ENCODE data around the gene NFATC1.

Gene NFATC1

DNA sequence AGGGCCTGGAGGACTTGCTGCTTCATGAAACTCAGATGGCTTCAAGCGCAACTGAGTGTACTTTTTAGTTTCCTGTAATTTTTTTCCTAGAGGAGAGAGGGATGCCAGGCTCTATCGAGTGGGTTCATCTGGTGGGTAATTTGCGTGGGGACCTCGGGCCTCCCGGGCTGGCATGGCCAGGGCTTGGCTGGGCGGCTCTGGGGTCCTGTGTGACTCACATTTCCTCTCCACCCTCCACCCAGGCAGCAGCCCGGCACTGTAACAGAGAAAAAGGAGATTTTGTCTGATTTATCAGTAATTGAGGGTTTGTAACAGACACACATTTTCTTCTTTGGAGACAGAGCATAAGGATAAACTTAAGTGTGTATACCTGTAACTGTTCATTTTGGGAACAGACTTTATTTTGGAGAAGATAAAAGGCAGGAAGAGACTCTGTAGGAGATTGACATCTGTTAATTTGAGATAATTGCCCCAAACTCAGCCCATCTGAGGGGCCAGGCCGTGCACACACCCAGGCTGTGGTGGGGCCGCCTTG is 64.3 kb downstream of the NFATC1 start:
- no peak for DNase-seq

DNA sequence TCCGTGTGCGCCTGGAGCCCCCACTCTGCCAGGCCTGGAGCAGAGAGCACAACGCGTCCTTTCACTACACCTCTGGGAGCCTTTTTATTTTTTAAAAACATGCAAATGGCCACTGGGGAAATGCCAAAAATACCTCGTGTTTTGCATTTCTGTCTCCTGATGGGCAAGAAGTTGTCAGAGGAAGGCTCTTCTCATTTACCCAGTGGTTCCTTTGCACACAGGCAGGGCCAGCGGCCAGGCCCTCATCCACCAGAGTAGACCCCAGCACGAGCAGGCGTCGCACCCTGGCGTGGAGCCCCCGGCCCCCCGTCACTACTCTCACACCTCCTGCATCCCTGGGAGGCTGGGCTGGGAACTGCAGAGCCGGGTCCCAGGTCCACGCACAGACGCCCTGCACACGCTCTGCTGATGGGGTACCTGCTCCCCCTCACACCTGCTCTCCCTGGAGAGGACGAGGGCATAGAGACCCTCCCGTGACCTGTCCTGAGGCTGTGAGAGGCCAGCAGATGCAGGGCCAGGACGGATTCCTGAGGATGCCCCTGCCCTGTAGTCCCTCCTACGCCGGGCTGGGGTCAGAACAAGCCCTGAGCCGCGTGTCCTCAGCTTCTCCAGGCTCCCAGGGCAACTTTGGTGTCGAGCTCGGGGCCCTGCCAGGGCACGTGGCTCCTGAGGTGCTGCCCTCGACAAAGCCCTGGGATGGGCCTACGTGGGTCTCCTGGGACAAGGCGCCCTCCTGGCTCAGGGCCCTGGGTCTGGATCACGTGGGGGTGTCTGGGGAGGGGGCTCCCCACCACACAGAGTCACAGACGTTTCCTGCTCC is 65.0 kb downstream of the NFATC1 start:
- DNase-seq: no peak

DNA sequence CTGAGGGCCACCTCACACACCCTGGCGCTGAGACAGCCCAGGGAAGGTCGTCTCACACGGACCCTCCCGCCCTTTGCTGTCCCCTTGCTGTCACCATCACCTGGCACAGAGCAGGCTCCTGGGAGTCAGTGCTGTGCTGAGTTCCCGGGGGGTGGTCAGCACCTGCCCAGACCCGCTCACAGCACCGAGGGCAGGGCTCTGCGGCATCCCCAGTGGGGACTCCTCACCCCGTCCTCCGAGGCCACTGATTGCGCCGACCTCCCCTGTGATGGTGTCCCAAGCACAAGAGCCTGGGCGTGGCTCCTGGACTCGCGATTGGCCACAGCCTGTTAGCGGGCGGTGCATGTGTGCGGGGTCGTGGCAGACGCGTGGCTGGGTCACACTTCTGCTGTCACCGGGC is 65.9 kb downstream of the NFATC1 start:
- DNase-seq: no peak

DNA sequence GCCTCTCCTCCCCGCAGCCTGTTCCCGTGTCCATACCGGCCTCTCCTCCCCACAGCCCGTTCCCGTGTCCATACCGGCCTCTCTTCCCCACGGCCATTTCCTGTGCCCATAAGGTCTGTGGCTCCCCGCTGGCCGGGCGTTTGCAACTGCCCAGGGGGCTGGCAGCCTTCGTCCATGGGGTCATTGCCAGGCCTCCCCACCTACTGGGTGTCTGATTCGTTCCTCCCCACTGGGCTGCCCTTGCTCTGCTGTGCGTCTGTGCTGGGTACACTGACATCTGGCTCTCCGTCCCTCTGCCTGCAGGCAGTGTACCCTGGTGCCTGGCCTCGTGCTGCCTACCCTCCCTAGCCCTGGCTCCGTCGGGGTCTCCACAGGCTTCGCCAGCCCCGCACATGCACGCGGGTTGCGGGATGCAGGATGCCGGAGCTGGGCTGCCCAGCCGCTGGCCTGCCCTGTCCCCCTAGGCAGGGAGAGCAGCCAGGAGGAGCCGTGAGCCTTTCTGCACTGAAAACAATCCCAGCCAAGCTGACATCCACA is 67.8 kb downstream of the NFATC1 start:
- DNase-seq: no peak

DNA sequence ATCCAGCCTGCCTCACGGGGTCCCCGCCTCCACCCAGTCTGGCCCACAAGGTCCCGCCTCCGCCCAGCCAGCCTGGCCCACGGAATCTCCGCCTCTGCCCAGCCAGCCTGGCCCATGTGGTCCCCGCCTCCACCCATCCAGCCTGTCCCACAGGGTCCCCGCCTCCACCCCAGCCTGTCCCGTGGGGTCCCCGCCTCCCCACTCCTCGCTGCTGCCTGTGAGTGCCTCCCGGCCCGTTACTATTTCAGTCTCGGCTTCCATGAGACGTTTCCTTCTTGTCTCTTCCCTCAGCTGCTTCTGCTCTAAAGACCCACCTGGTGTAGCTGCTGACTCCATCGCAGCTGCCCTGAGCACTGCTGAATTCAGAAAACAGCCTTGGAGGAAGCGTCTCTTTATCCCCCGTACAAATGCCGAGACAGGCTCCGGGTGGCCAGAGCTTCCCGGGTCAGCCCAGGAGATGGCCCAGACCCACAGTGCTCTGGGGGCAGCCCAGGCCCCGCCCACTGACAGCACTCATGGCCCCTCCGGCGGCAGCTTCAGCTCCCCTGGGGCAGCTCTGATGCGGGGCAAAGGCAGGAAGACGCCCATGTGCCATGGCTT is 69.8 kb downstream of the NFATC1 start:
- DNase-seq: no peak

DNA sequence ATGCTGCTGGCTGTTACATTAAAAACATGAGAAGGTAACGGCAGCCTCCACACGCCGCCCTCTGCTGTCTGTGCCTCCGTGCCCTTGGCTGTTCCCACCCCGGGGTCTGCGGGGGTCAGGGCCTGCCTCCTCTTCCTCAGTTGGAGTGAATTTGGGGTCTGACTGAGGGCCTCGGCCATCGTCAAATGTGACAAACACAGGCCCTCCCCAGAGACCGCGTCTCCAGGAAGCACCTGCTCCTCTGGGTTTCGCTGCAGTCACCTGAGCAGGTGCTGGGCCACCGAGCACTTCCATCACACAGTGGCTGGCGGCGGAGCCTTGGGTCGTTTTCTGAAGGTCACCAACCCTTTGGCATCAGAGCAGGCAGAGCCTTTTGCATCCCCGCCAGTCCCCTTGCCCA is 70.9 kb downstream of the NFATC1 start:
- no peak for DNase-seq

DNA sequence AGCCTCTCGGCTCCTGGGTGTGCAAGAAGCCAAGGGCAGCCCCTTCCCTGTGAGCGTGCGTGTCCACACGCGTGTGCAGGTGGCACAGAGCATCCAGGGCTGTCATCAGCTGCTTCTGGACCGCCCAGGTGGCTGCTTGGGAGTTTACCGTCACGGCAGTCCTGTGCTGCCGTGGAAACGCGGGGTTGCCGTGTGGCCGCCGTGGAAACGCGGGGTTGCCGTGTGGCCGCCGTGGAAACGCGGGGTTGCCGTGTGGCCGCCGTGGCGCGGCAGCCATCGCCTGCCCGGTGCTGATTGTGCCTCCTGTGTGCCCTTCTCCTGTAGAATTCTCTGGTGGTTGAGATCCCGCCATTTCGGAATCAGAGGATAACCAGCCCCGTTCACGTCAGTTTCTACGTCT is 71.4 kb downstream of the NFATC1 start:
- no peak for DNase-seq

DNA sequence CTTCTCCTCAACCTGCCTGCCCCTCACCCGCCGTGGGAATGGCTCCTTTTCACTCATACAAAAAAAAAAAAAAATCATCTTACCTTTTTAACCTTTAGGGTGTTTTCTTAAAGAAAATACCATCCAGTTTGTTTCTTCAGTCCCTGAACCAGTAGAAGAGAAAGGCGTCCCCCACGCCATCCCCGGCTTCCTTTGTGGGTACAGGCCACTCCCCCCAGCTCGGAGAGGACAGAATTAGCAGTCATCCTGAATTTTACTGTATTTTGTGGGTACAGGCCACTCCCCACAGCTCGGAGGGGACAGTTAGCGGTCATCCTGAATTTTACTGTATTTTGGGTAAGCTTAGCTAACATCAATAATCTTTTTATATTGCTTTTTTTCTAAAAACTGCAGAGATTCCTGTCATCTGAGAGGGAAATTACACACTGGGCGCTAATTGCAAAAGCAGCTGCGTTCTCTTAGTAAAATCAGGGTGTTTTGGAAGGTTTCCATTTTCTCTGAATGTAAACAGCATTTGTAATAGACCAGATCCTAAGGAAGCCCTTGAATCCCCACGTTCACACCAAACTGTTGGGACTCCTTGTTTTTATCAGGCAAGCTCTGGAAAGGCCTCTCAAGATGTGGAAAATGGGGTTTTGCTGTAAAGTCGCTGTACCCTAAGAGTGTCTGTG is 72.5 kb downstream of the NFATC1 start:
- peak; percentile 15 for DNase-seq

DNA sequence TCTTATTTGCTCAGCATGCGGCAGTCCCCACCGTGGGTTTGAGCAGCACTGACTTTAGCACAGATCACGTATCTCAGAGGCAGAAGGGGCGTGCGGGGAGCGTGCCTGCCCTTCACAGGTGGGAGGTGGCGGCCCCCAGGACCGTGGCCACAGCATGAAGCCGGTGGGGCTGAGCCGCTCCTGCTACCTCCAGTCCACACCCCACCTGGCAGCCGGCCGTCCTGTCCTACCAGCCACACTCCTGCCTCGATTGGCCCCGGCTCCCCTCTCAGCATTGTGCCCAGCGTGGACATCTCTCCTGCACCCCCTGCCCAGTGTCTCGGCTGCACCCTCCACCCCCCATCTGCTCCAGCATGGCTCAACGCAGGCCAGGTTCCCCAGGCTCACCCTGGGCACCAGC is 73.6 kb downstream of the NFATC1 start:
- DNase-seq: no peak

DNA sequence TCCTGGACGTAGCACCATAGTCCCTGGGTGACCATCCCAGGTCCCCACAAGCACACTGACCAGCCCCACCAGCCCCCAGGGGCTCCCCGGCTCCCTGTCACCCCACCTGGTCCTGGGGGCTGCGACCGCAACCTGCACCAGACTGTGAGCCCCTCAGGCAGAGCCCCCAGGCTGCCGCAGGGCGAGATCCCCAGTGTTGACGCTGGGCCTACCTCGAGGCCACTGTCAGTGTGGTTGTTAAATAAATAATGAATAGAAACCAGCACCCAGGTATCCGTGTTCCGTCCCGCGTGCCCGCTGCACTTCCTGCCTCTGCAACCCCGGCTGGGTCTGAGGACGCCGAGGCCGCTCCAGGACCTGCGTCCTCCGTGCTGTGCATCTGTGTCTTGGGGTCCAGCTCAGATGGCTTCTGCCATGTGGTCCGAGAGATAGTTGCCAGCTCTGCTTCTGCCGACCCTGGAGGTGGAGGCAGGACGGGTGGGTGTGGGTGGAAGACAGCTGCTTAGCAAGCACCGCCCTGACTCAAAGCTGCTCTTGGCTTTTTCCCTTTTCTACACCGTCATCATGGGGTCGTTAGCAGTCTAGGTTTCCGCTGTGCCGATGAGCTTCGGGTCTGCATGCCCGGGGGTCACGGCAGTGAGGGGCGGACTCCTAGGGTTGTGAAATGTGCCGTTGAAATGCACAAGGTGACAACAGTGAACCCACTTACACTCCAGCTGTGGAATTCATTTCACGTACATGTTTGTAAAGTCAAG is 74.2 kb downstream of the NFATC1 start:
- DNase-seq: no peak

DNA sequence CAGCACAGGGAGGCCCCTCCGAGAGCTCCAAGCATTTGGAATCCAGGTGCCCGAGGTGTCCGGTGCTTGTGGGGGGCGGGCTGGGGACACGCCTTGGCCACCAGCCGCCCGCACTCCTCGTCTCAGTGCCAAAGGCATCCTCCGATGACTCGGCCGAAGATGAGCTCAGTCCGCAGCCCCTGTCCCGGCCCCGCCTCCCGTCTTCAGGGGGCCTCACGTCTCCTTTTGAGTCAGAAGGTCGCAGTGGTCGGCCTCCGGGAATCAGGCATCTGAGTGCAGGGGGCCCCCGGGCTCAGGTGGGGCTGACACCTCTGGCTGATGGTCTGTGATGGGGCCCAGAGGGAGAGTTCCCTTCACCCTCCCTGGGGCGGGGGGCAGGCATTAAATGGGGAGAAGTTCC is 74.8 kb downstream of the NFATC1 start:
- no peak for DNase-seq

DNA sequence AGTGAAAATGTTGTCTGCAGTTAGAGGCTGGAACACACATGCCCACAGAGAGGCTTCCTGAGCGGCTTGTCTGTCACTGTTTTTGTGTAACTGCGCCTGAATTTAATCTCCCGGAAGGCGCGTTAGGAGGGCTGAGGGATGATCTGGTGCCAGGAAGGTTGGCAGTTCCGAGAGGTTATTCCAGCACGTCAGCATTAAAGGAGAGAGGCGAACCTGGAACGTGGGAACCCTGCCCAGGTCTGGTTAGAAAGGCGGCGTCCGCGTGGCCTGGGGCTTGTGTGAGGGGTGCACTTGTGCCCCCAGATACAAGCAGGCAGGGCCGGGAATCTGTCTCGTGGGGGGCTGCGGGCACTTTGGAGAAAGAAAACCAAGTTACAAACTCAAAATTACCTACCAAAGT is 75.3 kb downstream of the NFATC1 start:
- no peak for DNase-seq

DNA sequence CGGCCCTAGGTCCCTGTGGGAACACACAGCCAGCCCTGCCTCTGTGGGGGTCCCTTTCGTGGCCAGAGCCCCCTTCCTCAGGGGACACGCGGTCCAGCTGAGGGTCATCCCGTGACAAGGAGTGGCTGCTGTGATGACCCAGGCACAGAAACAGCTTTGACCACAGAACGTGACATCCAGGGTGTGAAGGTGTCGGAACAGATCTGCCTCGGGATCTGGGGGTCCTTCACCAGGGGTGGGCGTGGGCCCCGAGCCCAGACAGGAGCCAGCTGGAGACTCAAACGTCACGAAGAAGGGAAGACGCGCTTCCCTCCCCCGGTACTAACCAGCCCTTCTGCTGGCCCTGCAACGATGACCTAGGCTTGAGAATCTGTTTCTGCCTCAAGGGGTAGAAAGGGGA is 75.9 kb downstream of the NFATC1 start:
- no peak for DNase-seq

DNA sequence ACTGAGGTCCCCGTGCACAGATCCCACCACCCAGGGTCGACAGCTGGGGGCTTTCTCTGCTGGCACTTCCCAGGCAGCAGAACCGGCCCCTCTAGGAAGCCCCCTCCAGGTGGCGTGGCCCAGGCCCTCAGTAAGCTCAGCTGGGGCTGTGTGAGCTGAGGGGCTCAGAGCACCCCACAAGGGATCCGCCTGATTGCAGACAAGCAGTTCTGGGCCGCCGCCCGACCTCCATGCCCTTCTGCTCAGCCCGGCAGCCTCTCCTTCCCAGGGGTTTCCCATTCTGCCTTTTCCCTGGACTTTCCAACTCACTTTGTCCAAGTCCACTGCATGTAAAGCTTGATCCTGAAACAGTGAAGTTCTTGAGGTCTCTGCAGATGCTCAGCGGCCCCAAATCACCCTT is 76.4 kb downstream of the NFATC1 start:
- no peak for DNase-seq

DNA sequence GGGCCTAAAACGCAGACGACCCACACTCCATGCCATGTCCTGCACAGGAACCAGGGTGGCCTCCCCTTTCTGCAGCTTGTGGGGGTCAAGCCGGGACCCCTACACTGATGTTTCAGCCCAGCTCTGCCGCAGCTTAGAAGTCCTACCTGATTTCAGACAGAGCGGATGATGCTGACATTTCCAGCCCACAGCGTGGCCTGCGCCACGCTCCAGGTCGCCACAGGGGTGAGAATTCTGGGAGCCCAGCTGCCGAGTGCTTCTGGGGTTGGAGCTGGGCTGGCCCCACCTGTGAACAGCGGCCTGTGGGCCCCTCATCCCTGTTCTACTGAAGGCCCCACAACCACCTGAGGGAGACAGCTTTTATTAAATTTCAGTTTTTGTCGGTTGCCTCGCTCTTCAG is 77.2 kb downstream of the NFATC1 start:
- no peak for DNase-seq

DNA sequence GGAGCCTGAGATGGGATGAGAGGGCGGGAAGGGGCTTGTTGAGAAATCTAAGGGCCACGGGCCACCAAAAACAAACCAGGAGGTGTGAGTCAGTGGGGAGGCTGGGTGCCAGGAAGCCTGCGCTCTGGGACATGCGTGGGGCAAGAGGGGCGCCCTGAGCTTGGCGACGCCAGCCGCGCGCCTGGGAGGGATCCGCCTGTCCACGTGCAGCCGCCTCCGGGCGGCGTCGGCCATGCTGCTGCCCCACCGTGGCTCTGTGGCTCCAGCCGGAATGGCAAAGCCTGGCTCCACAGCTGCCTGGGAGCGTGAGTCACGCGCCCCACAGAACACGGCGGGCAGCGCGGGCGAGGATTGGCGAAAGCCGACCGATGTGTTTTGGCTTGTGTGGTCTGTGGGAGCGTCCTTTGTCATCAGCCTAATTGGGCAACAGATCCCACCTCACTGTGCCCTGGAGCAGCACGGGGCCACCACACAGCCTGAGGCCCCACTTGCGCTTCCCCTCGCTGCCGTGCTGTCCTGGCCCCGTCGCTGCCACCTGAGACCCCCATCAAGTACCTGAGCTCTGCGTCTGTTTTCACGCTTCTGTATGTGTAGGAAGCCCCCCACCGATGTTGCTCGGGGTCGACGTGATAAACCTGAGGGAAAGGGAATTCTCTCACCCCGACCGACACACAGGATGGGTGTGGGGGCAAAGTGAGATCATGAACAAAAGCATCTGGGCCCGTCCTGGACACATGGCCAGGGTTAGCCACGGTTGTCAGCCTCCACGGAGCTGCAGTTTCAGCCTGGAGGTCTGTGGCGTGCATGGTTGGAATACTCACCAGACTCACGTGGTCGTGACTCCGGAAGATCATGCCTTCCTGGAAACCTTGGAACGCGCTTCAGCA is 80.5 kb downstream of the NFATC1 start:
- no peak for DNase-seq

DNA sequence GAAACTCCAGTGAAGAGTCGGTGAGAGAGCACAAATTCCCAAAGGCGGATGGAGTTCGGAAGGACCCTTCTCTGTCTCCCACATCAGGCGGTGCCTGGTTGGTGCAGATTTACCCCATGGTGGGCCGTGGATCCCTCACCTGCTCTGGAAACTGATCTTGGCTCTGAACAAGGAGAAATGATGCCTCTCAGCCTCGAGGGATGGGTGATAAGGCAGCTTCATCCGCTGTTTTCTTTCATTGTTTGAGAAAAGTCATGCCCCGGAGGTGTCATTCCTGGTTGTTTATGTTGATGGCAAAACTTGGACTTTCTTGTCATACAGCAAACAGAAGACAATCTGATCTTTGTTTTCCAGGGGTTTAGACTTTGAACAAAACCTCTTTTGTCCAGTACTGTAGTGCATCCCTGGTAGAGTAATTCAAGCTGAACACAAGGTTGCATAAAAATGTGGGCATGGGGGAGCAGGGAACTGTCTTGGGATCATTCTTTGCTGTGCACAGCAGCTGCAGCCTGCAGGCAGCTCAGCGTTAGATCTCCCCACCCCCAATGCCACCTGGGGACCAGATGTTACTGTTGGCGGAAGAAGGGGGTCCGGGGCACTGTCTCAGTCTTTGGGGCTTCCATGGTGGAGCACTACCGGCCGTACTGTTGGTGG is 81.3 kb downstream of the NFATC1 start:
- no peak for DNase-seq

DNA sequence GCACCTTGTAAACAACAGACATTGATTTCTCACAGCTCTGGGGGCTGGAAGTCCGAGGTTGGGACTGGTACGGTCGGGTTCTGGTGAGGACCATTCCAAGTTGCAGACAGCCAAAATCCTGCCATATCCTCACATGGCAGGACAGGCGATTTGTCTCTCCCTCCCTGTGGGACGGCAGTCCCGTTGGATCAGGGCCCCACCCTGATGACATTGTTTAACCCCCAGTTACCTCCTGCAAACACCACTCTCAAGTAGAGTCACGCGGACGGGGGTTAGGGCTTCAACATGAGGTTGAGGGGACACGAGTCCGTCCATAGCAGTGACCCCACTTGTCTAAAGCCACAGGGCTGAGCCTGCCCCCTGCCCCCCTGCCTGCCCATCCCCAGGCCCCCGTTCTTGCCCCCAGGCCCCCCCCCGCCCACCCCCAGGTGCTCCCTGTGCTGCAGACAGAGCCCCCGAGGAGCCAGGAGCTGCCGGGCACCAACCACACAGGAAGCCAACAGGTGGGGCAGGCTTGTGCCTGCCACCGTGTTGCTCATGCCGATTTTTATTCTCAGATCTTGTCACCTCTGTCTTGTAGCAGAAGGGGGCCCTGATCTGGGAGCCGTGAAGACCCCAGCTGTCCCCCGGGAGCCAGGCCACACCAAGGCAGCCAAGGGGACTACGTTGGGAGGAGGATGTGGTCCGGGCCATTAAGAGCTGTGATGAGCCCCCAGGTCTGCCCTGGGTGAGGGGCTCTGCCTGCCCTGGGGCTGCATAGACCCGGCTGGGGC is 82.2 kb downstream of the NFATC1 start:
- DNase-seq: peak; percentile 32

DNA sequence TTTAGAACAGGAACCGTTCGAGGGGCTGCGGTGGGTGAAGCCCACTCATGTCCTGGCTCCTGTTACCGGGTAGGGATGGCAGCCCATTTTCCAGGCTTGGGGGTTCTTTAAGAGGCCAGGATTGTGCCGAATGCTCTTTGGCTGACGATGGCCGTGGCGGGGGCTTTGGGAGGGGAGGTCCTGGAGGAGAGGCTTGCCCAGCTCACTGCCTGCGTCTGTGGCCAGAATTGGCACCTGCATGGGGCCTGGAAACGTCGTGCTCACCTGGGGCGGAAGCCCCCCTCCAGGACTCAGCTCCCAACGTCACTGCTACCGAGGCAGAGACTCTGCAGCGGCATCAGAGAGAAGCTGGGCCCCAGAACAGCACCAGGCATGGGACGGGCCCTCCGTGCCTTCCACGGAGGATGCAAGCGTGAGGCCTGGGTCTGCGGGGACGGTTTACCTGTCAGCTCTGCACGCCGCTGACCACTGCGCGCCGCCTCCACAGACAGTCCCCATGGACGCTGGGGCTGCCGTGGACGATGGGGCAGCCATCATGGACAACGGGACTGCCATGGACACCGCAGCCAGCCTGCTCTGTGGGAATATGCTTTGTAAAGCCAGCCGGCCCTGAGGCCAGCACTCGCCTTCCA is 82.9 kb downstream of the NFATC1 start:
- no peak for DNase-seq
